SIG-M5 treated with dmso at 0.1 percent for 504 hours (cell line): ENCODE results near the gene SHKBP1.
A peak's percentile ranks its signal among the peaks of the same experiment; 100 is the strongest.
"Not testable (repeated sequence)": the region's sequence is repeated elsewhere in the genome, so short reads cannot be mapped to it uniquely, and the experiment has no call there.

Experiments used
- DNase-seq: peaks from one replicate; lab custom pipeline; 2025; ENCODE audit not compliant: unreplicated experiment; lab: John Stamatoyannopoulos, UW

The SHKBP1 gene

DNA sequence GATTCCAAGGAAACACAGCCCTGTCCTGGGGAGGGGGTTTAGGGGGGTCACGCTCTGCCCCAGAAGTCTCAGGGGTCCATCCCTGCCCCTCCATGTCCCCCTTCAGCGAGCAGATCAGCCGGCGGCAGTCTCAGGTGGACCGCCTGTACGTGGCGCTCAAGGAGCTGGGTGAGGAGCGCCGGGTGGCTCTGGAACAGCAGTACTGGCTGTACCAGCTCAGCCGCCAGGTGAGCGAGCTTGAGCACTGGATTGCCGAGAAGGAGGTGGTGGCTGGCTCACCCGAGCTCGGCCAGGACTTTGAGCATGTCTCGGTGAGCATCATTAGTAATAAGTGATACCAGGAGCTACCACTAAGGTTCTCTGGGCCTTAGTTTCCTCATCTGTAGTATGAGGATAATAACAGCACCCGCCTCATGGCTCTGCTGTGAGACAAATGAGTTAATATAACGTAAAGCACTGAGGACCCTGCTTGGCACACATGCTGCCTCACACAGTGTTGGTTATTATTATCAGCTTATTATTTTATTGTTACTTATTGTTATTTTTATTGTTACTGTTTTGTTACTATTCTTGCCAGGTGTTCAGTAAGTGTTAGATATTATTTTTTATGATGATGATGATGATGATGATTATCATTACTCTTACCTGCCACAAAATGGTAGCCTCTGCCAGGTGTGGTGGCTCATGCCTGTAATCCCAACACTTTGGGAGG lies 20.5 kb upstream of the SHKBP1 start:
- no peak for DNase-seq

DNA sequence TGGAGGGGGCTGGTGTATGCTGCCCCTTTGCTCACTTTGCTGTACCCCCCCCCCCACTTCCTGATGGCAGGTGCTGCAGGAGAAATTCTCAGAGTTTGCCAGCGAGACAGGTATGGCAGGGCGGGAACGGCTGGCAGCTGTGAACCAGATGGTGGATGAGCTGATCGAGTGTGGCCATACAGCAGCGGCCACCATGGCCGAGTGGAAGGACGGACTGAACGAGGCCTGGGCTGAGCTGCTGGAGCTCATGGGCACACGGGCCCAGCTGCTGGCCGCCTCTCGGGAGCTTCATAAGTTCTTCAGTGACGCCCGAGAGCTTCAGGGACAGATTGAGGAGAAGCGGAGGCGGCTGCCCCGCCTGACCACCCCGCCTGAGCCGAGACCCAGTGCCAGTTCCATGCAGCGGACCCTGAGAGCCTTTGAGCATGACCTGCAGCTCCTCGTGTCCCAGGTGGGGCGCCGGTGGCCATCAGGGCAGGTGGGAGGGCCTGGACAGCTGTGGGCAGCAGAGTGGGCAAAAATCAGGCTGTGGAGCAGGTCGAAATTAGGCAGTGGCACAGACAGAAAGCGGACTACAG lies 19.6 kb upstream of the SHKBP1 start:
- no peak for DNase-seq

DNA sequence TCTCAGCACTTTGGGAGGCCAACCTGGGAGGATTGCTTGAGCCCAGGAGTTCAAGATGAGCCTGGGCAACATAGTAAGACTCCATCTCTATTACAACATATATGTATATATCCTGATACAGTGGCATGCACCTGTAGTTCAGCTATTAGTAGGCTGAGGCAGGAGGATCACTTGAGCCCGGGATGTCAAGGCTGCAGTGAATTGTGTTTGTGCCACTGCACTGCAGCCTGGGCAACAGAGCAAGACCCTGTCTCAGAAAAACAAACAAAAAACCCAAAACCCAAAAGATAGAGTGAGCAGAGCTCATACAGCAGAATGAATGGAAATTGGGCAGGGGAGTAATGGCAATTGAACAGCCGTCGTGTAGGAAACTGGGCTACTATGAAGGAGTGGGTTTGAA lies 17.3 kb upstream of the SHKBP1 start:
- no peak for DNase-seq

DNA sequence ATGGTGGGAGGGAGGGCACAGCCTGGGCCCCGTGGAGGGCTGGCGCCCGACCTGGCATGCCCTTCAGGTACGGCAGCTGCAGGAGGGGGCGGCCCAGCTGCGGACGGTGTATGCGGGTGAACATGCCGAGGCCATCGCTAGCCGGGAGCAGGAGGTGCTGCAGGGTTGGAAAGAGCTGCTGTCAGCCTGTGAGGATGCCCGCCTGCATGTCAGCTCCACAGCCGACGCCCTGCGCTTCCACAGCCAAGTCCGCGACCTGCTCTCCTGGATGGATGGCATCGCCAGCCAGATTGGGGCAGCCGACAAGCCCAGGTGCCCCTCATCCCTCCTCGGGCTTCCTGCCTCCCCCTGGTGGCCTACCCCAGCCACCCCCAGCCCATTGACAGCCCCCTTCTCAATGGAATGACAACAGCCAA lies 16.6 kb upstream of the SHKBP1 start:
- DNase-seq, result no peak

DNA sequence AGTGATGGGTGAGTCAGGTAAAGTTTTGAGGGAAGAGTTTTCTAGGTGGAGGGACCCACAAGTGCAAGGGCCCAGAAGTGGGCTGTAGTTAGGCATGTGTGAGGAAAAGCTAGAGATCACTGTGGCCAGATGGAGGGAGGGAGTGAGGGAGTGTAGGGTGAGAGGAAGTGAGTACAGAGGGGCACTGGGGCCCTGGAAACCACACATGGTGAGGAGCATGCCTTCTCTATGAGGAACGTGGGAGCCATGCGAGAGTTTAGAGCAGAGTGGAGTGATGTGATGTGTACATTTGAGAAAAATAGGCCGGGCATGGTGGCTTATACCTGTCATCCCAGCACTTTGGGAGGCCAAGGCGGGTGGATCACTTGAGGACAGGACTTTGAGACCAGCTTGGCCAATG lies 14.7 kb upstream of the SHKBP1 start:
- peak; percentile 32 for DNase-seq

DNA sequence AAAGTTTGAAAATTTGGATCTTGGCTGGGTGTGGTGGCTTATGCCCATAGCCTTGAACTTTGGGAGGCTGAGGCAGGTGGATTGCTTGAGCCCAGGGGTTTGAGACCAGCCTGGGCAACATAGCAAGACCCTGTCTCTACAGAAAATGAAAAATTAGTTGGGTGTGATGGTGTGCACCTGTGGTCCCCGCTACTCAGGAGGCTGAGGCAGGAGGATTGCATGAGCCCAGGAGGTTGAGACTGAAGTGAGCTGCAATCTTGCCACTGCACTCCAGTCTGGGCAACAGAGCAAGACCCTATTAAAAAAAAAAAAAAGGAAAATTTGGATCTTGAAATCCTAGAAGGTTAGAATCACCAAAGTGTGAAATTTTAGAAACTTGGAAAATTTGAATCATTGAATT lies 12.1 kb upstream of the SHKBP1 start:
- not testable (repeated sequence) for DNase-seq

DNA sequence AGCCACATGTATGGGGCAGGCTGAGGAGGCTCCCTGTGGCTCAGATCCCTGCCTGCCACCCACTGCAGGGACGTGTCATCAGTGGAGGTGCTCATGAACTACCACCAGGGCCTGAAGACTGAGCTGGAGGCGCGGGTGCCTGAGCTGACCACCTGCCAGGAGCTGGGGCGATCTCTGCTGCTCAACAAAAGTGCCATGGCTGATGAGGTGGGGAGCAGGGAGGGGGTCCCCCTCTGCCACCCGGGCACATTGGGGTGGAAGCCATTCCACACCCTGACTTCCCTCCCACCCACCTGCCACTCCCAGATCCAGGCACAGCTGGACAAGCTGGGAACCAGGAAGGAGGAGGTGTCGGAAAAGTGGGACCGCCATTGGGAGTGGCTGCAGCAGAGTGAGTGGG lies 11.3 kb upstream of the SHKBP1 start:
- DNase-seq, result no peak

DNA sequence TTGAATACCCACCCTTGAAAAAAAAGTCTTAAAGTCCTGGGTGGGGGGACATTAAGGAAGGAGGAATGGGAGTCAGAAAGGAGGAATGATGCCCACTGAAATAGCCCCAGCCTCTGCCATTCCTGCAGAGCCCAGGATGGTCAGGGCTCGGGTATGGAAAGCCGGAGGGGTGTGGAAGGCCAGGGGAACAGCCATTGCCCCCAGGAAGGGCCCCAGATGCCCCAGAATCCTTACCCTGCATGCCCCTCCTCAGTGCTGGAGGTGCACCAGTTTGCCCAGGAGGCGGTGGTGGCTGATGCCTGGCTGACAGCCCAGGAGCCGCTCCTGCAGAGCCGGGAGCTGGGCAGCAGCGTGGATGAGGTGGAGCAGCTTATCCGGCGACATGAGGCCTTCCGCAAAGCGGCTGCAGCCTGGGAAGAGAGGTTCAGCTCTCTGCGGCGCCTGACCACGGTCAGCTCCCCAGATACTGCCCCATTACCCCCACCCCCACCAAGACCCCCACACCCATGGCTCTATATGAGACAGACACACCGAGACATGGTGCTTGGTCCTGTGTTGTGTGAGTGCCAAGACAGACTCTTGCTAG lies 10.7 kb upstream of the SHKBP1 start:
- no peak for DNase-seq

DNA sequence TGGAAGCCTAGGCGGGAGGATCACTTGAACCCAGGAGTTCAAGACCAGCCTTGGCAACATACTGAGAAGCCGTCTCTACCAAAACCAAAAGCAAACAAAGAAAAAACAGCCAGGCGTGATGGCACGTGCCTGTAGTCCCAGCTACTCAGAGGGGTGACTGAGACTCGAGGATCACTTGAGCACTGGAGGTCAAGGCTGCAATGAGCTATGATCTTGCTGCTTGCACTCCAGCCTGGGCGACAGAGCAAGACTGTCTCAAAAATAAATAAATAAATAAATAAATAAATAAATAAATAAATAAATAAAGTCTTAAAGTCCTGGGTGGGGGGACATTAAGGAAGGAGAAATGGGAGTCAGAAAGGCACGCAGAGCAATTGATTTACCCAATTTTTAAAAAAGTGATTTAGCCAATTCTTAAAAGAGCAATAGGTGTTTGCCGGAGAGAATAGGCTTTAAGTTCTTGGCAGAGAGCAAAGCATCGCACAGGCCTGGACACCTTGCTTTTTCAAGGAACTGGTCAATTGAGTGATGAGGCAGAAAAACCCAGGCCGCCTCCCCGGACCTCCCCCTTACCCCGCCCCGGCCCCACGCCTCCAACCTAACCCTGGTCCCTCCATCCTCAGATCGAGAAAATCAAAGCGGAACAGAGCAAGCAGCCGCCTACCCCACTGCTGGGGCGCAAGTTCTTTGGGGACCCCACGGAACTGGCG lies 9.5 kb upstream of the SHKBP1 start:
- no peak for DNase-seq

DNA sequence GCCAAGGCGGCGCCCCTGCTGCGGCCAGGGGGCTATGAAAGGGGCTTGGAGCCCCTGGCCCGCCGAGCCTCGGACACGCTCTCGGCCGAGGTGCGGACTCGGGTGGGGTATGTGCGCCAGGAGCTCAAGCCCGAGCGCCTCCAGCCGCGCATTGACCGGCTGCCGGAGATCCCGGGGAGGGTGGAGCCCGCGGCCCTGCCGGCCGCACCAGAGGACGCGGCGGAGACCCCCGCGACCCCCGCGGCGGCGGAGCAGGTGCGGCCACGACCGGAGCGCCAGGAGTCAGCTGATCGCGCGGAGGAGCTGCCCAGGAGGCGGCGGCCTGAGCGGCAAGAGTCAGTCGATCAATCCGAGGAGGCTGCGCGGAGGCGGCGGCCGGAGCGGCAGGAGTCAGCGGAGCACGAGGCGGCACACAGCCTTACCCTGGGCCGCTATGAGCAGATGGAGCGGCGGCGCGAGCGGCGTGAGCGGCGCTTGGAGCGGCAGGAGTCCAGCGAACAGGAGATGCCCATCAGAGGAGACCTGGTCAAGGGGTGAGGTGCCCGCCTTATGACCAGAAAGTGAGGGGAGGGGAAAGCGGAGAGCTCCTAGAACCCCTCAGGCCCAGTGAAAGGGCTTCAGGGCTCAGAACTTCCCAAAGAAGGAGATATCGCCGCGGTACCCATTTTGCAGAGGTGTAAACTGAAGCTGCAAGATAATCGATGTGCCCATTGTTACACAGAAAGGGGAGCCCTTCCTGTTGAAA lies 8.8 kb upstream of the SHKBP1 start:
- DNase-seq, result no peak

DNA sequence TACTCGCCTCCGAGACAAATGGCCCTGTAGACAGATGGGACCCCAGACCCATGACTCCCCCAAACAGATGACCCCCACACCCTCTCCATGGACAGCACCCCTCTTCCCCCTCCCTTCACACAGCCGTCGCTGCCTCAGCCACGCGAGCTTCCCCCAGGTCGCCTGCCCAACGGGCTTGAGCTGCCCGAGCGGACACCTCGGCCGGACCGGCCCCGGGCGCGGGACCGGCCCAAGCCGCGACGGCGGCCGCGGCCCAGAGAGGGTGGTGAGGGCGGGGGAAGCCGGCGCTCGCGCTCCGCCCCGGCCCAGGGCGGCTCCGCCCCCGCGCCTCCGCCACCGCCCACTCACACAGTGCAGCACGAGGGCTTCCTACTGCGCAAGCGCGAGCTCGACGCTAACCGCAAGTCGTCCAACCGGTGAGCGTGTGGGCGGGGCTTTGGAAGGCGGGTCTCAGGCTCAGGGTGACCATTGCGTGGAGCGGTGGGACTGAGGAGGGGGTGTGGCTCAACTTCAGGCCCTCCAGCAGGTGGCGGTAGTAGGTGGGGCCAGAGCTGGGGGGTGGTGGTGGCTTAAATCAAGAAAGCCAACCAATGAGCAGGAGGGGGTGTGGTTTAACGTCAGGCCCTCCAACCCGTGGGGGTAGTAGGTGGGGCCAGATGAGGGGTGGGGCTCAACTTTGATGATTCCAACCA lies 6.2 kb upstream of the SHKBP1 start:
- peak; percentile 98 for DNase-seq

DNA sequence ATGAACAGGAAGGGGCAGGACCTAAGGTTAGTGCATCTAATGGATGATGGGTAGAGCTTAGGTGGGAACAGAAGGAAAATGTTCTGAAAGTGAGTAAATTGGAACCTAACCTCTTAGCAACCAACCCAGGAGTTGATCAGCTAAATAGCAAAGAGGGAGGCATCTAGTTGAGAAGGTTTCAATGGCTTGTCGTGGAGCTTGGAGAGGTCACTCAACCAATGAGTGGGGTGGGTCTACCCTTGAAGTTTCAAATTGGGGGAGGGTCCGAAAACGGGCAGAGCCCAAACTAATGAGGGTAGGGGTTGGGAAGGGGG lies 5.7 kb upstream of the SHKBP1 start:
- DNase-seq, result no peak

DNA sequence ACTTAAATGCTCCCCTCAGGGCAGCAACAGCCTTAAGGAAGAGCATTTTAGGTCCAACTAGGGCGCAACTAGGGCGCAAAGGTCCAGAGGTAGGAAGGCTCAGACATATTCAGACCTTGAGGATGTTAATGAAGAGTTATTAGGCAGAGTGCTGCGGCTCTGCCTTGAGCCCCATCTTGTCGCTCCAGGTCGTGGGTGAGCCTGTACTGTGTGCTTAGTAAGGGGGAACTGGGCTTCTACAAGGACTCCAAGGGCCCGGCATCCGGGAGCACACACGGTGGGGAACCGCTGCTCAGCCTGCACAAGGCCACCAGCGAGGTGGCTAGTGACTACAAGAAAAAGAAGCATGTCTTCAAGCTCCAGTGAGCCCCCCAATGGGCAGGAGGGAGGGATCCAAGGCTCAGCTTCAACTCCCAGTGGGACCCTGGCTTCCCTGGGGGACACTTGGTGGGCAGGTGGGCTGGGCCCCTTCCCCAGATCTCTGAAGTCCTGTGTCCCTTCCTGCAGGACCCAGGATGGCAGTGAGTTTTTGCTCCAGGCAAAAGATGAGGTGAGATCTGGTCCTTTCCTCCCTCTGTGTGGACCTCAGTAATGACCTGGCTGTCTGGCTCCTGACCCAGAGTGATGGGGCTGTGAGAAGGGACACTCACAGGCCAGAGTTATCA lies 4.7 kb upstream of the SHKBP1 start:
- DNase-seq, result no peak

DNA sequence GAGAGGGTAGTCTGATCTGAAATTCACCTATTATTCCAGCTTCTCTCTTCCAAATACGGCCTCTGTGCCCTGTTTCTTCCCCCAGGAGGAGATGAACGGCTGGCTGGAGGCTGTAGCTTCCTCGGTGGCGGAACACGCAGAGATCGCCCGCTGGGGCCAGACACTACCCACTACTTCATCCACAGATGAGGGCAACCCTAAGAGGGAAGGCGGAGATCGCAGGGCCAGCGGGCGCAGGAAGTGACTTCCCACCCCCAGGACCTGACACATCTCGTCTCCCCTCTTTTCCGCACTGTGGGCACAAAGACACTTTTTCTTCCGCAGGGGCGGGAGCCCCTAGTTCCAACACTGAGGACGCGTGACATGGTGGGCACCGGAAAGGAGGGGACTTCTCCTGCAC lies 1.3 kb upstream of the SHKBP1 start:
- no peak for DNase-seq

DNA sequence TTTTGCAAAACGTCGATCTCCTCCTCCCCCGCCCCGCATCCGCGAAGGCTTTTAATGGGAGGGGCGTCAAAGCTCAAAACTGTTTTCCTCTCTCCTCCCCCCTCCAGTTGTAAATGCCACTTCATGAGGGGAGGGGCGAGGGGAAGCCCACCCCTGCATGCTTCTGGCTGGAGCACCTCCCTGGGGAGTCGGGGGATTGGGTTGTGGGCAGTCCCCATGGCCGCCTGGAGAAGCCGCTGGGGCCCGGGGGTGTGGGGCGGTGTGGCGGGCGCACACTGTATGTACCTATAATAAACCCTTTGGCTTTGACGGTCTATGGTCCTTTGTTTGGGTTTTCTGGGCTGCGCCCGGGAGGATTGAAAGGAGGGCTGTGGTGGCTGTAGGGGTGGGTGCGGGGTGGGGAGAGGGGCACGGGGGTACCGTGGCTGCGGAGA lies 505 bp upstream of the SHKBP1 start:
- DNase-seq, result no peak

DNA sequence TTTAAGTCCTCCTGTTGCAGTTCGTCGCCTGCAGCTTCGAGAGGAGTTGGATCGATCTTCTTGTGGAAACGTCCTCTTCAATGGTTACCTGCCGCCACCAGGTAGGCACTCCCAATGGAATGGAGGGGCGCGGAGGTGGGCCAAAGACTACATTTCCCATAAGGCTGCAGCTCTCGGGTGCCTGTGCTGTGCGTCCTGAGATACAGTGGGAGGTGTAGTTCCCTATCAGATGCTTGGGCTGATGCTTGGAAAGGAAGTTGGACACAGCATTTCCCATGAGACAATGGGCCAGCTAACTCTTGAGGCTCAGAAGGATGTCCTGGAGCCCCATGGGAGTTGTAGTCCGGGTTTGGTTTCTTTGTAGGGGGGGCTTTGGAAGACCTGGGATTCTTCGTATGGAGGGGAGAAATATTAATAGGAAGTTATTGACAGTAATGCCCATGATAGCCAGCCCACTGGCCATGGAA lies 1.8 kb downstream of the SHKBP1 start:
- DNase-seq, result peak; percentile 68

DNA sequence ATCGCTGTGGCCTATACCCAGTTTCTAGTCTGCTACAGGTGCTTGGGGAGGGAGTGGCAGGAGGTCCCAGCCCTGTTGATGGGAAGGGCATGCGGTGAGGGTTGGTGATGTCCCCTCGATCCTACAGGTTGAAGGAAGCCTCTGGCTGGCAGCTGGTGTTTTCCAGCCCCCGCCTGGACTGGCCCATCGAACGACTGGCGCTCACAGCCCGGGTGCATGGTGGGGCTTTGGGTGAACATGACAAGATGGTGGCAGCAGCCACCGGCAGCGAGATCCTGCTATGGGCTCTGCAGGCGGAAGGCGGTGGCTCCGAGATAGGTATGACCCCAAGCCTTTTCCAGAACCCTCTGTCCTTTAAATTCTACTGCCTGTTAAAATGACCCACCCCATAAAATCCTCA lies 3.9 kb downstream of the SHKBP1 start:
- DNase-seq, result no peak

DNA sequence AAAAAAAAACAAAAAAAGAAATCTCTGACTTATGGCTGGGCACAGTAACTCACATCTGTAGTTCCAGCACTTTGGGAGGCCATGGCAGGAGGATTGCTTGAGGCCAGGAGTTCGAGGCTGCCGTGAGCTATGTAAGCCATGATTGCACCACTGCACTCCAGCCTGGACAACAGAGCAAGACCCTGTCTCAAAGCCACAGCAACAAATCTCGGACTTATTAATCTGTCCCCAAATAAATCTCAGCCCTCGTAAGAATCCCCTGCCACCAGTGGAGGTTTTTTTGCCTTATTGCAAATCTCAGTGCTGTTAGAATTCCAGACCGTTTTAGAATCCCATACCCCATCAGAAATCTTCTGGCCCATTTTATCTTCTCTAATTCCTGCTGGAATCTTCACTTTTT lies 4.9 kb downstream of the SHKBP1 start:
- DNase-seq, result no peak

DNA sequence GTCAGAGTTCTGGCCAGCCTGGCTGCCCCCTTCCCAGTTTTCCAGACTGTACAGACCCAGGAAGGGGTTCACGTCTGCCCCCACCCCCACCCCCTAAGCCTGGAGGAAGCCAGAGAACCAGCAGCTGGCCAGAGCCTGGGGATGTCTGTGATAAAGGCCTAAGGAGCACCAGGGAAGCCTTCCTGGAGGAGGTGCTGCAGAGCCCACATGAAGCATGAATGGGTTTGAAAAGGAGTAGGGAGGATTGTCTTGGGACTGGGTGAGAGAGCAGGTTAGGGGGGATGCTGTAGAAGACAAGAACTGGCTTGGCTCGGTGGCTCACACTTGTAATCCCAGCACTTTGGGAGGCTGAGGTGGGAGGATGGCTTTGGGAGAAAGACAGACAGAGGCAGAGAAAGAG lies 5.8 kb downstream of the SHKBP1 start:
- DNase-seq, result no peak

DNA sequence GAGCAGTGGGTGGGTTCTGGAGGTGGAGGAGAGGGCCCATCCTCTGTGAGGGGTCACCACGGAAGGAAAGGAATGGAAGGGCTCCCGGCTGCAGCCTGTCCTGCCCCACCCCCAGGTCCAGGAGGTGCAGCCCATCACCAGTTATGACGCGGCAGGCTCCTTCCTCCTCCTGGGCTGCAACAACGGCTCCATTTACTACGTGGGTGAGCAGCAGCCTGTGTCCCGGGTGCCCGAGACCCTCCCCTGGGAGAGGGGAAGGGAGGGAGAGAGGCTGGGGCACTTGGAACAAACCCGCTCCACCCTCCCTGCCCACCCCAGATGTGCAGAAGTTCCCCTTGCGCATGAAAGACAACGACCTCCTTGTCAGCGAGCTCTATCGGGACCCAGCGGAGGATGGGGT lies 6.6 kb downstream of the SHKBP1 start:
- DNase-seq, result no peak
